ENCODE results near the gene WDR26. TPM values are rescaled to one million over a fixed set of nuclear protein-coding genes. Genes with fewer than 3 reads are reported as not detected.
"Not testable (repeated sequence)": the region's sequence is repeated elsewhere in the genome, so short reads cannot be mapped to it uniquely, and the experiment has no call there.

Gene WDR26
- polyA plus RNA-seq = 1 to 10 TPM in 2 of 3 donors, under 1 TPM in 1; 0.36 to 6.5 (median 3.6) TPM

DNA sequence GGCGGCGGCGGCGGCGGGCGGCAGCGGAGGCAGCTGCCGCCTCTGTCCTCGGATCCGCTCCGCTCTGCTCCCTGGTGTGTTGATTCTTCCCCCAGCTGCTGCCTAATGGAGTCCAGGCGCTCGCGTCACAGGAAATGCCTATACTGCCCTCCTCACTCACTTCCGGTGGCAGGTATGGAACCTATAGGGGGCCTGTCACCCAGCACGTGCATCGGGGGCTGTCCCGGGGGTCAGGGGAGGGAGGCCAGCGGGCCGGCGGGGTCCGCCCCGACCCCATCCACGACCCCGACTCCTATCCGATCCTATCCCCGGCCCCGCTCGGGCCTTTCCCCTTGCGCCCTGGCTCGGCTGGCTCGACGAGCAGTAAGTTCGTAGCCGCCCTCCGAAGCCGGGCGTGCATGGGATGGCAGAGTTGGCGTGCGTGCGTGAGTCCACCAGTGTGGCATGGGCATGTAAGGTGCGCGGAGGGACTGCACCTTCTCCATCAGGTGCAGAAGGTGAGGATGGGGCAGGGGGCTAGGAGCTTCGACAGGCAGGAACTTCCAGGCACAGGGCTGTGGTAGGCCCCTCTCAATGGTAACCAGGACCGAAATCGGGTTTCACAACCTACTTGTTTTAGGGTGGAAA lies at the start of gene WDR26:
Gene WDR26, minus strand, starts transcription at position 107 of the 627 bp plus-strand sequence.
- peaks cover 45 to 61% of the 10 kb centered on the region in 2 donors for H3K4me1 Mint-ChIP-seq
- peak within 1 kb of the TSS; percentile 91 to 99 (median 96) for H3K4me3 Mint-ChIP-seq
- peak within 1 kb of the TSS; percentile 96 to 100 (median 99) for H3K27ac Mint-ChIP-seq
- peaks cover 7 to 16% (median 13%) of the 10 kb centered on the region in 3 donors for H3K27me3 Mint-ChIP-seq (ENCODE audit: low read depth in 3 of 3)
- DNase-seq = peak; percentile 84 to 86 (median 85)
- H3K36me3 Mint-ChIP-seq = no peaks in the 10 kb centered on the region
- no peaks in the 10 kb centered on the region for H3K9me3 Mint-ChIP-seq

DNA sequence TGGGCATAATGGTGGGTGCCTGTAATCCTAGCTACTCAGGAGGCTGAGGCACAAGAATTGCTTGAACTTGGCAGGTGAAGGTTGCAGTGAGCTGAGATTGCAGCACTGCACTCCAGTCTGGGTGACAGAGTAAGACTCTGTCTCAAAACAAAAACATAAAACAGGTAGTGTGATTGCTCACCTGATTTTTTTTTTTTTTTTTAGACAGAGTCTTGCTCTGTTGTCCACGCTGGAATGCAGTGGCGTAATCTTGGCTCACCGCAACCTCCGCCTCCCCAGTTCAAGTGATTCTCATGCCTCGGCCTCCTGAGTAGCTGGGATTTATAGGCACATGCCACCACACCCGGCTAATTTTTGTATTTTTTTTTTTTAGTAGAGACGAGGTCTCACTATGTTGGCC lies 48.6 kb upstream of the WDR26 start:
- H3K27me3 Mint-ChIP-seq (ENCODE audit: low read depth in 3 of 3); H3K4me1 Mint-ChIP-seq; DNase-seq; H3K36me3 Mint-ChIP-seq; H3K4me3 Mint-ChIP-seq; H3K9me3 Mint-ChIP-seq; H3K27ac Mint-ChIP-seq: not testable (repeated sequence)

DNA sequence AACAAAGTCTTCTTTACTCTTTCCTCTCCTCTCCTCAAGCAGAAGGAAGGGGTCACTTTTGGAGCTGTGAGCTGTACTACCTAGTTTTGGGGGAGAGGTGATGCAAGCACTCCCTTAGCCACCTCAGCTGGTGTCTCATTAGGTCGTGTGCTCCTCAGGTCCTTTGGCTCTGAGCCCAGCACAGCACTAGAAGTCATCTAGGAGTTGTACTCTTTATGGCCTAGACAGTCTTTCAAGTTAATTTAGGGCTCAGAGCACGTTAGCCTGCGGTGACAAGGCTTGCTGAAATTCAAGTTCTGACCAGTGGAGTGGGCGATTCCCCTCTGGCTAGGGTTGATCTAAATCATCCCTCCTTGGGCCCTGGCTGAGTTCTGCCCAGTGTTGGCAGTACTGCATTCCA lies 48.0 kb upstream of the WDR26 start:
- Mint-ChIP-seq H3K27ac (no peak overlapping the region), H3K4me3 (no peak overlapping the region), H3K27me3 (ENCODE audit: low read depth in 3 of 3) (peaks cover 0 to 5% (median 2%) of the 10 kb centered on the region in 3 donors), H3K36me3 (peaks cover 0 to 9% (median 0%) of the 10 kb centered on the region in 3 donors), H3K4me1 (no peaks in the 10 kb centered on the region), H3K9me3 (no peaks in the 10 kb centered on the region)
- DNase-seq = no peak

DNA sequence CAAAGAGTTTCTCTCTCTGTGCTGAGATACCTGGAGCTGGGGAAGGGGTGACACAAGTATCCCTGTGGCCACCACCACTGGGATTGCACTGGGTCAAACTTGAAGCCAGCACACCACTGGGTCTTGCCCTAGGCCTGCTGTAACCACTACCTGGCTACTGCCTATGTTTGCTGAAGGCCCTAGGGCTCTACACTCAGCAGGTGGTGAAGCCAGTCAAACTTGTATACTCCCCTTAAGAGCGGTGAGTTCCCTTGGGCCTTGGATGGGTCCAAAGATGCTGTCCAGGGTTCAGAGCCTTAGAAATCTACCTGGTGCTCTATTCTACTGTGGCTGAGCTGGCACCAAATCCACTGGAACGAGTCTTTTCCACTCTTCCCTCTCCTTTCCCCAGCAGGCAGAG lies 47.0 kb upstream of the WDR26 start:
- DNase-seq = no peak
- no peaks in the 10 kb centered on the region for H3K9me3 Mint-ChIP-seq
- H3K4me3 Mint-ChIP-seq = no peak overlapping the region
- H3K36me3 Mint-ChIP-seq = peaks cover 0 to 9% (median 0%) of the 10 kb centered on the region in 3 donors
- peaks cover 0 to 5% (median 2%) of the 10 kb centered on the region in 3 donors for H3K27me3 Mint-ChIP-seq (ENCODE audit: low read depth in 3 of 3)
- no peak overlapping the region for H3K27ac Mint-ChIP-seq
- no peaks in the 10 kb centered on the region for H3K4me1 Mint-ChIP-seq

DNA sequence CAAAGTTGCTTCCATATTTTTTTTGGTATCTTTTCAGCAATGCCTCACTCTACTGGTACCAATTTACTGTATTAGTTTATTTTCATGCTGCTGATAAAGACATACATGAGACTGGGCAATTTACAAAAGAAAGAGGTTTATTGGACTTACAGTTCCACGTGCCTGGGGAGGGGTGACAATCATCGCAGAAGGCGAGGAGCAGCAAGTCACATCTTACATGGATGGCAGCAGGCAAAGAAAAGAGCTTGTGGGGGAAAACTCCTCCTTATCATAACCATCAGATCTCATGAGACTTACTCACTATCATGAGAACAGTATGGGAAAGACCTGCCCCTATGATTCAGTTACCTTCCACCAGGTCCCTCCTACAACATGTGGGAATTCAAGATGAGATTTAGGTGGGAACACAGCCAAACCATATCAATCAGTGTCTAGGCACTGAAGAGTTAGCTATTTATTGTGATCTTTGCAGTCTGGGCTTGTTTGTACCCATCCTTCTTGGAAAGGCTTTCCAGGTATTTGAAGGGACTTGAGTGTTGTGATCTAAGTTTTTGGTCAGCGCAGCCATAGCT lies 46.4 kb upstream of the WDR26 start:
- not testable (repeated sequence) for H3K27me3 Mint-ChIP-seq (ENCODE audit: low read depth in 3 of 3); H3K36me3 Mint-ChIP-seq; H3K4me3 Mint-ChIP-seq; DNase-seq; H3K4me1 Mint-ChIP-seq; H3K9me3 Mint-ChIP-seq; H3K27ac Mint-ChIP-seq

DNA sequence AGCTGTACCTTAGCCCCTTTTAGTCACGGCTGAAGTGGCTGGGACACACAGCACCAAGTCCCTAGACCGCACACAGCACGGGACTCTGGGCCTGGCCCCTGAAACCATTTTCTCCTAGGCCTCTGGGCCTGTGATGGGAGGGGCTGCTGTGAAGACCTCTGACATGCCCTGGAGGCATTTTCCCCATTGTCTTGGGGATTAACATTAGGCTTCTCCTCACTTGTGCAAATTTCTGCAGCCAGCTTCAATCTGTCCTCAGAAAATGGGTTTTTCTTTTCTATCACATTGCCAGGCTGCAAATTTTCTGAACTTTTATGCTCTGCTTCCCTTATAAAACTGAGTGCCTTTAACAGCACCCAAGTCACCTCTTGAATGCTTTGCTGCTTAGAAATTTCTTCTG lies 45.6 kb upstream of the WDR26 start:
- H3K27me3 Mint-ChIP-seq (ENCODE audit: low read depth in 3 of 3); H3K36me3 Mint-ChIP-seq; H3K27ac Mint-ChIP-seq; H3K4me3 Mint-ChIP-seq; H3K4me1 Mint-ChIP-seq; DNase-seq; H3K9me3 Mint-ChIP-seq: not testable (repeated sequence)

DNA sequence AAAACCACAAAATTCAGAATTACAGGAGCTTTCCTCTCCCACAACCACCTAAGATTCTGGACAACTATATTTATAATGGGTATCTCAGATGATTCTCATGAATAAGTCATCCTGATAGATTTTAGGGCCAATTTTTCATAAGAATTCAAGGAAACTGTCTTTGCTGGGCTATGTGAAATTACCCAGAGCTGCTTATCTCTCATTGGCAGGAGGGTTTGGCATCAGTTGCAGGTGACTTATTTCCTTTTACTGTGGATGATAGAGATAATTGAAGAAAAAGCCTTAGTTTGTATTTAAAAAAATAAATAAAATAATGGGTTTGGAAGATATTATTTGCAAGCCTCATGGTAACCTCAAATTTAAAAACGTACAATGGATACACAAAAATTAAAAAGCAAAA lies 38.2 kb upstream of the WDR26 start:
- Mint-ChIP-seq H3K4me3 (no peak overlapping the region), H3K27me3 (ENCODE audit: low read depth in 3 of 3) (peaks cover 0 to 1% (median 0%) of the 10 kb centered on the region in 3 donors), H3K27ac (no peak overlapping the region), H3K9me3 (peaks cover 0 to 2% (median 0%) of the 10 kb centered on the region in 6 donors), H3K36me3 (peaks cover 0 to 11% (median 3%) of the 10 kb centered on the region in 3 donors), H3K4me1 (no peaks in the 10 kb centered on the region)
- DNase-seq = no peak

DNA sequence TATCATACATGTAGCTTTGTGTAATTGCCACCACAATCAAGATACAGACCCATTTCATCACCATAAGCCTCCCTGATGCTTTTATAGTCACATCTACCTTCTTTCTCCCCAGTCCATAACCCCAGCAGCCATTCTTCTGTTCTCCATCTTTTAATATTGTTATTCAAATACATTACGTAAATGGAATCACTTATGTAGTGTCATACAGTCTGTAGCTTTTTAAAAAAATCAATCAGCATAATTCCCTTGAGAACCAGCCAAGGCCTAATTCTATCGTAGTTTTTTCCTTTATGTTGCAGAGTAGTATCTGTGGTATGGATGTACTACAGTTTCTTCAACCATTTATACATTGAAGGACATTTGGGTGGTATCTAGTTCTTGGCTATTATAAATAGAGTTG lies 31.6 kb upstream of the WDR26 start:
- Mint-ChIP-seq H3K9me3 (no peaks in the 10 kb centered on the region), H3K36me3 (peaks cover 0 to 9% (median 3%) of the 10 kb centered on the region in 3 donors), H3K27ac (peak overlapping the region in 1 of 6 donors; percentile 12), H3K27me3 (ENCODE audit: low read depth in 3 of 3) (no peaks in the 10 kb centered on the region), H3K4me3 (peak overlapping the region in 1 of 5 donors; percentile 19), H3K4me1 (peaks cover 8 to 17% of the 10 kb centered on the region in 2 donors)
- DNase-seq = no peak

DNA sequence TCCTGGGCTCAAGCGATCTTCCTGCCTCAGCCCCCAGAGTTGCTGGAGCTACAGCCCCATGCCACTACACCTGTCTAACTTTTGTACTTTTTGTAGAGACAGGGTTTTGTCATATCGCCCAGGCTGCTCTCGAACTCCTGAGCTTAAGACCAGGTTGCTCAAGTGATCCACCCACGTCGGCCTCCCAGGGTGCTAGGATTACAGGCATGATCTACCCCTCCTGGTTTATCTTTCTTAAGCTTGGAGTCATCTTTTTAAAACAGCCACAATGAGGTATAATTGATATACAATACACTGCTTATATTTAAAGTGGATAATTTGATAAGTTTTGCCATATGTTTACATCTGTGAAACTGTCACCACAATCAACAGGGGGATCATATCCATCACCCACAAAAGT lies 25.4 kb upstream of the WDR26 start:
- no peak overlapping the region for H3K4me3 Mint-ChIP-seq
- no peaks in the 10 kb centered on the region for H3K9me3 Mint-ChIP-seq
- DNase-seq = no peak
- H3K4me1 Mint-ChIP-seq = peaks cover 10 to 12% of the 10 kb centered on the region in 2 donors
- peaks cover 0 to 5% (median 3%) of the 10 kb centered on the region in 3 donors for H3K36me3 Mint-ChIP-seq
- no peak overlapping the region for H3K27ac Mint-ChIP-seq
- no peaks in the 10 kb centered on the region for H3K27me3 Mint-ChIP-seq (ENCODE audit: low read depth in 3 of 3)

DNA sequence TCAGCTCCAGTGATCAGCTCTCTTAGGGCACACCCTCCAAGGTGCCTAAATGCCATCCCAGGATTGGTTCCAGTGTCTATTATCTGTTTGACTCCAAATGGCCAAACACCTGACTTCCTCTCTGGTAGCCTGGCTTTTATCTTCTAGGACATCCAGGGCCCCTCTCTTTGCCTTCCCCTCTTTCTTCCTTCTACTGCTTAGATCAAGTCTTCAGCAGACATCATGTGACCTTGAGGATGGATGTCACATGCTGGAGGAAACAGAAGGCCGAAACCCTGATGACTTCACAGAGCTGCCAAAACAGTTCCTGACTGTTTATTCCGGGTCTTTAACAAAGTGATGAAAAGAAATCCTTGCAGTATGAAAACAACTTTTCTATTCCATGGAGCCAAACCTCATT lies 24.4 kb upstream of the WDR26 start:
- Mint-ChIP-seq H3K27ac (no peak overlapping the region), H3K36me3 (peaks cover 0 to 5% (median 3%) of the 10 kb centered on the region in 3 donors), H3K4me1 (peaks cover 10 to 12% of the 10 kb centered on the region in 2 donors), H3K4me3 (no peak overlapping the region), H3K27me3 (ENCODE audit: low read depth in 3 of 3) (no peaks in the 10 kb centered on the region), H3K9me3 (no peaks in the 10 kb centered on the region)
- no peak for DNase-seq

DNA sequence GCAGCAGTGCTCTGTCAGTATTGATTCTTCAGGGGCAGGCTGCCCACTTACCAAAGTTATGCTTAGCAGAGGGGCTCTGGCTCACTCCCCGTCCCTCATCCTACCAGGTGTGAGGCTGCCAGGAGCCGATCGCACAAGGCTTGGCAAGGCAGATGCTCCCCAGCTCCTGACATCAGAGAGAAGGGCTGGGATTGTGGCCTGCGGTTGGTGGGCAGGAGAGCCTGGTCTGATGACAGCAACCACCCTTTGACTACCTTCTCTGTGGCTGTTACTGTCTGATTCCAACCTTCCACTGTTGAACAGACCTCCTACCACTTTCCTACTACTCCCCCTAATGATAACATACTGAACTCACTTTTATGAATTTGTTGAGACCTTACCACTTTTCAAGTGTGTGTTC lies 23.7 kb upstream of the WDR26 start:
- Mint-ChIP-seq H3K27me3 (ENCODE audit: low read depth in 3 of 3) (no peaks in the 10 kb centered on the region), H3K4me1 (peaks cover 10 to 12% of the 10 kb centered on the region in 2 donors), H3K9me3 (no peaks in the 10 kb centered on the region), H3K4me3 (no peak overlapping the region), H3K27ac (no peak overlapping the region), H3K36me3 (peaks cover 0 to 5% (median 3%) of the 10 kb centered on the region in 3 donors)
- DNase-seq = no peak

DNA sequence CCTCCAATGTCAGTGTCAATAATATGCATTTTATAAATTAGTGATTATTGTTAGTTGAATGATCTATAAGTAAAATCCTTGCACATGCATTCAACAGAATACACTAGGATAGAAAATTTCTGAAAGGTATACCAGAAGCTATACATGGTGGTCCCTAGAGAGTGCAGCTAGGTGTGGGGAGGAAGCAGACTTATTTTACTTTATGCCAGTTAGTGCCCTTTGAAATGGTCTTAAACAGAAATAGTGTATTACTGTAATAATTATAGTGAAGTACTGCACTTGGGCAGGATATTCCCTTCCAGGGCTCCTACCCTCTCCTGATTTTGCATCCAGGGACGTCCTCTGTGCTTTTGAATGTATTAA lies 23.2 kb upstream of the WDR26 start:
- H3K4me3 Mint-ChIP-seq = no peak overlapping the region

DNA sequence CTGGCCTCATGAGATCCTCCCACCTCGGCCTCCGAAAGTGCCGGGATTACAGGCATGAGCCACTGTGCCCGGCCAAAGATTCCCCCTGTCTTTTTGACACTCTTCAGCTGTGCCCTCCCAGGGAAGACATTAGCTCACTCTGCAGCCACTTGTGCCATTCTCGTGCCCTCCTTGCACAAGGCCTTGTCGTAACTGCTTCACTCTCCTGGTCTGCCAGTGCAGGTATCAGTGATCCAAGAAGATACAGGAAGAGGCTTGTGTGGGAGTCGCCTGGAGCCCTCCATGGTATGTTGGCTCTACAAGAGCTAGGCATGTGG lies 22.0 kb upstream of the WDR26 start:
- Mint-ChIP-seq H3K9me3 (no peaks in the 10 kb centered on the region), H3K4me3 (peak overlapping the region in 2 of 5 donors; percentile 58 to 59), H3K27me3 (ENCODE audit: low read depth in 3 of 3) (no peaks in the 10 kb centered on the region), H3K27ac (peak overlapping the region in 1 of 6 donors; percentile 51), H3K4me1 (peaks cover 10 to 12% of the 10 kb centered on the region in 2 donors), H3K36me3 (peaks cover 0 to 6% (median 5%) of the 10 kb centered on the region in 3 donors)
- no peak for DNase-seq

More for the DNA sequence above, 23.2 kb upstream of the WDR26 start:
- peaks cover 0 to 5% (median 3%) of the 10 kb centered on the region in 3 donors for H3K36me3 Mint-ChIP-seq
- no peak for DNase-seq
- H3K27me3 Mint-ChIP-seq (ENCODE audit: low read depth in 3 of 3) = no peaks in the 10 kb centered on the region
- no peaks in the 10 kb centered on the region for H3K9me3 Mint-ChIP-seq
- H3K27ac Mint-ChIP-seq = peak overlapping the region in 1 of 6 donors; percentile 85
- H3K4me1 Mint-ChIP-seq = peaks cover 10 to 12% of the 10 kb centered on the region in 2 donors

DNA sequence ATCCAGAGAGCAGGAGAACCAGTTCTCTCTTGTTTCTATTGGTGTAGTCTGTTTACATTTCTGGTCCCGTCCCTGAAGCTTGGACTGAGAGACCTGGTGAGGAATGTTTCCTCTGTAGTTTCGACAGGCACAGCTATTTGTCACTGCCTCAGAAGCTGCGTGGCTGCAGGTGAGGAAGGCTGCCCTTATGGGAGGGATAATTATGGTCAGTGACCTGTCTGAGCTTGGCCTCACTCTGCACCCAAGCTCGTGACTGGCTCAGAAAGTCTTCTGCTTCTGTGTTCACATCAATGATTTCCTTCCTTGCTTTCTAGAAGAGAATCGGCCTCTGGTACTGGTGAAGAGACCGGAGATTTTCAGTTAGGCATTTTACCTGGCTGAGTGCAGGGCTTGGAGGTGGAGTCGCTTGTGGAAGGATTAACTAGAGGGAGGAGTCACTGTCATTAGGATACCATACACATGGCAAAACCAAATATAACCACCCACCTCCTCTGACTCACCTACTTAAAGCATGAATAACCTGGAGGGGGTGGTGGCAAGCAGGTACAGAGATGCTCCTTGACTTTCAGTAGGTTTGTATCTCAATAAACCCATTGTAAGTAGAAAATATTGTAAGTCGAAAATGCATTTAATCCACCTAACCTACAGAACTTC lies 19.9 kb upstream of the WDR26 start:
- Mint-ChIP-seq H3K9me3 (no peaks in the 10 kb centered on the region), H3K27me3 (ENCODE audit: low read depth in 3 of 3) (no peaks in the 10 kb centered on the region), H3K36me3 (peaks cover 0 to 7% (median 0%) of the 10 kb centered on the region in 3 donors), H3K4me1 (peaks cover 12 to 13% of the 10 kb centered on the region in 2 donors), H3K4me3 (no peak overlapping the region), H3K27ac (no peak overlapping the region)
- no peak for DNase-seq

Data from immature natural killer cell (primary cell).